DMS 273 treated with DMSO at 0.1 percent for 48 hours (cell line): ENCODE data around the gene DAP.

Experiments used
- DNase-seq: peaks from one replicate; lab custom pipeline; 2025; lab: John Stamatoyannopoulos, UW

Gene DAP

DNA sequence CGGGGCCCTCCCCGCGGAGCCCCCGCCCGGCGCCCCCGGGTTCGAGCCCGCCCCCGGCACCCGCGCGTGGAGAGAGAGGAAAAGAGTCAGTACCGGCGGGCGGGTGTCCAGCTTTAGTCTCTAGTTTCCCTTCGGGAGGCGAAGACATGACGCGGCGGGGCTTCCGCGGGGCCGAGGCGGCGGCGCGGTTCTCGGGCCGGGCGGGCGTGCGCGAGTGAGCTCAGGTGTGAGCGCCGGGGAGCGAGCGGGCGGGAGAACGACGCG lies 181 bp downstream of the DAP start:
- DNase-seq: no peak

DNA sequence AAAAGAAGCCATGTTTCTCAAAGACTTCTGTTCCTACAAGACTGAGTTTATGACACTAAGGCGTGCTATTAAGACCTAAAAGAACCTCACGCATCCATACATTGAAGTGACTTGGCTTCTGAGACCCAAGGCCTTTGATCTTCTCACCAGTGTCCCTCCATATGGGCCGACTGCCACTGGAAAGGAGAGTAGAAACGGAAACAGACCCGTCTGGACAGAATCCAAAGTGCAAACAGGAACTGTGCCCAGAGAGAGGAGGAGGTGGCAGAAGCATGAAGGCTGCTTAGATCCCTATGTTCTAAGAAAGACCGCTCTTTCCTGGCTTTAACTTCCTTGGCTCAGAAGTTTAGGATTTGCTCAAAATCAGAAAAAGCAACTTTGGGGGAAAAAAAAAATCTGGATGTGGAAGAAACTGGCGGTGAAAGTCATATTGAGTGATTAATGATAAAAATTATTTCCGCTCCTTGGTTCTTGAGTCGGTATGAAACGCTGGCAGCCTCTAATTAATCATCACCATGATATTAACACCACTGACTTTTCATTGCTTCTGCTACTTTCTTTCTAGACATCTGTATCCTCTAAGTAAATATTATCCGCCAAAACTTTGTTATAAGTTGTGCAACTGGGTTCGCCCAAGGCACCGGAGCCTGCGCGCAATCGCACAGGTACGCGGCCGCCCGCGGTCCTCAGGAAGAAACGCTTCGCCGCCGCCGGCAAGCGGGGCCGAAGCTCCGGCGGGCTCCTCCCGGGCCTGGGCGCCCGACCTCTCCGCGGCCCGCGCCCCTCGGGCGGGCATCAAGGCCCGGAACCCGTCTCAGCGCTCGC lies 726 bp downstream of the DAP start:
- DNase-seq: peak; percentile 75

DNA sequence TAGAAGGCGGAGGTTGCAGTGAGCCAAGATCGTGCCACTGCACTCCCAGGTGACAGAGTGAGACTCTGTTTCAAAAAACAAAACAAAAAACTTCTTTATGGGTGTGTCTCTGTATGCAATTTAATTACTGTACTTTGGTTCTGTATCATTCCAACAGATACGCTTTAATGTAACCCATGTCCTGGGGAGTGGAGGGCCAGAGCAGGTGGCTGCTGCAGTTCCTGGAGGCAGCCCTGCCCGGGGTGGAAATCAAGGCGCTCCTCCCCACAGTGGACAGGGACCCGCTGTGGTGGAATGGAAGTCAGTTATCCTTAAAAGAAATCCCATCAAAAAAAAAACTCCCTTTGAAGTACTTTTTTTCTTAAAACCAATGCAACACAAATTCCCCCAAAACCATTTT lies 1.9 kb downstream of the DAP start:
- no peak for DNase-seq

DNA sequence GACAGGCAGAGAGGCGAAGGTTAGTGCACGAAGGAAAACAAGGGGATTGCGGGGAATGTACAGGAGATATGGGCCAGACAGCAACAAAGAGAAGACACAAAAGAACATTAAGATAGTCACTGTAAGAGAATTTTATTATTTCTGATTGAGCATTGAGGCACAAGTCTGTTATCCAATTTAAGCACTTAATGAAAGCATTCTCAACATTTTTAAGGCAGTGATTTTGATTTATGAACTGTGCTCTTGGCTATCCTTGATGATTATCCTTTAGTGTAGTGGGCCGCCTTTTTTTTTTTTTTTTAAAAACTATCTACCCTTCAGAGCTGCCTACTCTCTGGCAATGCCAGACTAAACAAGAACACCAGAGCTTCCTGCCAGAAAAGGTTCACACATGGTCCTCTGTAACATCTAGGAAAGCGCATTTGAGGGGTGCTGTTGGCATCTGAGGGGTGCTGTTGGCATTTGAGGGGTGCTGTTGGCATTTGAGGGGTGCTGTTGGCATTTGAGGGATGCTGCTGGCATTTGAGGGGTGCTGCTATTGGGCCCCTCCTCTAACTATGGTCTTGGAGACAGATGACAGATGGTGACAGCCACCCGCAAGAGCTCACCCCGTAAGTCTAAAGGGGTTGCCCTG lies 3.0 kb downstream of the DAP start:
- no peak for DNase-seq

DNA sequence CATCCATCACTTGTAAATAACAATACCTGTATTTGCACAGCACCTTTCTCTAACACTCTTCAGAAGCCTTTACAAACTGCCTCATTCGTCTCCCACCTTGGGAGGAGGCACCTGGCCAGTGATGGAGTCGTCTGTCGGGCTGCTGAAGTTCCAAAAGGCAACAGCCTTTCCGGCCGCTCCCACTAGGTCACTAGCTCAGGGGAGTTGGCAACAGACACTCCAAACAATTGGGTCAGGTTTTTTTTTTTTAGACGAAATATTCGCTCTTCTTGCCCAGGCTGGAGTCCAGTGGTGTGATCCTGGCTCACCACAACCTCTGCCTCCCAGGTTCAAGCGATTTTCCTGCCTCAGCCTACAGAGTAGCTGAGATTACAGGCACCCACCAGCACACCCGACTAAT lies 4.0 kb downstream of the DAP start:
- no peak for DNase-seq

DNA sequence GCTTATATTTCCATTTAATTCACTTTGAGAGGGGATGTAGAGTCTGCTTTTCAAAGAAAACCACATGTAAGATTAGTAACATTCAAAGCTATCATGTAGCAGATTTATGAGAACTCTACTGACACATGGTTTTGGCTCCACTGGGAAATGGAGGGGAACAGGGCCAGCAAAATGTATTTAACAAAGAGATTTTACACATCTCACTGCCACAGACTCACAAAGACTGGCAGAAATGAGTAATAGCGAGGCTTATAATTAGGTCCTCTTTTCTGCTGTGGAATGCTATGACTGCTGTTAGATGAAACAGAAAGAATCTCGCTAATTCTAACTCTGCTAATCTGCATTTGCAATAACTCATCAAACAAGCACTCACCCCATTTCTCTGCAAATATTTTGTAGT lies 4.5 kb downstream of the DAP start:
- DNase-seq: no peak

DNA sequence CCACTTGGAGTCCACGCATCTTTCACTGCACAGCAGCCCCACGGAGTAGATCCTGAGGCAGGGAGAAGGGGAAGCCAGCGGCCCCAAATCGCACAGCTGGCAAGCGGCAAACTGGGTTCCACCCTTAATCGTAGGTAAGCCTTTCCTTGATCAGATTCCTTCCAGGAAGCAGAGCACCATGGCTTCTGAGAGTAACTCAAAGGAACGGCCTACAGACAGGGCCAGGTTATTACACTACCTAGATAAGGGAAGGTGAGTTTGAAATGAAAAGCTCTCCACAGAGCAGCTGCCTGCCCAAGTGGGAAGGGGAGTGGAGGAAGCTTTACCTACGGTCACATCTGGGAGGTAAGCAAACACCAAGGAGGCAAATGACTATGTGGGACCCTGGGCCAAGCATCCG lies 7.9 kb downstream of the DAP start:
- no peak for DNase-seq

DNA sequence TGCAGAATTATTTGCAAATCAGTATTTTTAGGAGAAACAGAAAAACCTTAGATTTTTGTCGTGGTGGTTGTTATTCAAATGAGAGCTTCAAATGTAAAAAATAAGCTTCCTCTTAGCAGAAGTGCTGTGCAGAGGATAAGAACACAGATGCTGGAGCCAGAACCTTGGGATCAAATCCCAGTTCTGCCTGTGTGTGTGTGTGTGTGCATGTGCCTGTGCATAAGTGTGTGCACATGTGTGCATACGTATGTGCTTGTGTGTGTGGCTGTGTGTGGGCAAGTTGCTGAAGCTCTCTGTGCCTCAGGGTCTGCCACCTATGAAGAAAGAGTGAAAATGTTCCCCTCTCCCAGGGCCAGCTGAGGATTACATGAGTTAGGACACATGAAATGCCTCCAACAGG lies 8.6 kb downstream of the DAP start:
- DNase-seq: no peak

DNA sequence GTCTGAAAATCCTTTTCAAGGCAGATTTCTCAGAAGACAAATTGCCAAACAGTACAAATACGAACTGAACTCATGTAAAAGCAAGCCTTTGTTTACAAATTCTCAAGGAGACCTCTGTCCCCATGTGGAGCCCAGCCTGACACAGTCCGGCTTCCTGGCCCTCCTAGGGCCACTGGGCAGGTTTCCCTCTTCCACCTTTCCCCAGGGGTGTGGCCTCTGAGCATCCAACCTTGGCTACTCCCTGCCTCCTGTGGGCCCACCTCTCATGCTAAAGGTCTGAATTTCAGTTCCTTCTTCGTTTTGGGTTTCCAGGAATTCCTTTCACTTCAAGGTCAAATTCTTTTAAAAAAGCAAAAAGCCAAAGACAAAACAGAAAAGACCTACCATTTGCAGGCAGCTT lies 10.1 kb downstream of the DAP start:
- no peak for DNase-seq

DNA sequence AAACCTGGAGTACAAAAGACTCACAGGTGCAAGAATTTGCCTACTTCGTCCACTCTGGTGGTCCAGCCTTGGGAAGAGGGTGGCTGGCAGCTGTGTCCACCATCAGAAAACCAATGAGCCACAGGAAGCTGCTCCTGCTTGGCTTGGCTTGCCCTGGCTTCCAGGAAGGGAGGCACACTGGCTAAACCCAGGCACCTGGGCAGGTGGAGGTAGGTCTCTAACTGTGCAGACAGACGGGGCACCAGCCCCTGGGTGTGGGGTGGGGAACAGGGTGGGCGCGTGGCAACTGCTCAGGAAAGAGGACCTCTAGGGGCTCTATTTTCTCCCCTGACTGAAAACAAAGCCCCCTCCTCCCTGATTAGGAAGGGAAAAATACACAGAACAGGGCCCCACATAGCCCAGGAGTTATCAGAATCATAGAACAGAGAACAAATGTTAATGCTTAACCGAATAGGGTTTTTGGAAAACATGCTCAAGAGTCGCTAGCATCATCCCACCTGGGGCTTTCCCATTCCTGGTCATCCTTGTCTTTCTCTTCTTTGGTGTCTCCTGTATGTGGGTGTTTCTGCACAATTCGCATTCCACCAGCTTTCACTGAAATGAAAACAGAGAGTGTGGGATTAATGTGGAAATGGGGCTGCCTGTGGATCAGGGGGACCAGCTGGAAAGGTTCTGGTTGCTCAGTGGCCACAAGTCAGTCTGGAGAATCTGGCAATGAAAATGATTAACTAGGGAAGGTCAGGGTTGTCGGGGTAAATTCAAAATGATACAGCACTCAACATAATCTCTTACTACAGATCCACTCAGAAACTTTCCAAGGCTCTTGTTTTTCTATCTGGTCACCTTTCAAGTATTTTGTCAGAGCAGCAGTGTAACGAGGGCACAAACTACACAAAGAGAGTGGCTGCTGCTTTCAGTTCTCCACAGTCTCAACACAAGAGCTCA lies 13.1 kb downstream of the DAP start:
- DNase-seq: no peak

DNA sequence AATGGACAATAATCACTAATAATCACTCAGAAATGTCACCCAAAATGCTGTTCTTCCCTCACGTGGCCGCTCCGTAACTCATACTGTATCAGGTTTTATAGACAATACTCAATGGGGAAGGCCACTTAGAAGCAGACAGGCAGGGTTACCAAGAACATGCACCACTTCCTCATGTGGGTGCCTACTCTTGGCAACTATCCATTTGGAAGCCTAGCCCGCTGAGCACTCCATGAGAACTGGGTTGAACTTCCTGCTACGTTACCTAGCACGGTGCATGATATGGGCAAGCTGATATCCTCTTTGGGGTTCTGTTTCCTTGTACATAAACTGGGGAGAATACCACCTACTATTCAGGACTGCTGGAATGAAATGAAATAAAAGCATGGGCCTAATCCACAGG lies 14.3 kb downstream of the DAP start:
- DNase-seq: no peak

DNA sequence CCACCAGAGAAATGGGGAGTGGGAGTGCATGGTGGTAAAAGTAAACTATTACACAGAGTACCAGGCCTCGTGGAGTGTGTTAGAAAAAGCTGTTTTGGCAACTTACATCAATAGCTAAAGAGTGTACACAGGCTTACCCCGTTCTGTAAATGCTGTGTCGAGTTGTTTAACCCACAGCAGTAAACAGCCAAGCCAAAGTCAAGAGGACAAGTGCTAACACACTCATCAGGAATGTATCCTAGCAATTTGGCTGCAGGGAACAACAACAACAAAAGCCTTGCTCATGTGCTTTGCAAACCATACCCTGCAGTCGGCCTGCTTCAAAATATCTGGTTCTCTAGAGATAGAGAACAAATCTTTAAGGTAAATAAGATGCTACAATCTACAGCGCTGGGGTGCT lies 15.9 kb downstream of the DAP start:
- DNase-seq: no peak

DNA sequence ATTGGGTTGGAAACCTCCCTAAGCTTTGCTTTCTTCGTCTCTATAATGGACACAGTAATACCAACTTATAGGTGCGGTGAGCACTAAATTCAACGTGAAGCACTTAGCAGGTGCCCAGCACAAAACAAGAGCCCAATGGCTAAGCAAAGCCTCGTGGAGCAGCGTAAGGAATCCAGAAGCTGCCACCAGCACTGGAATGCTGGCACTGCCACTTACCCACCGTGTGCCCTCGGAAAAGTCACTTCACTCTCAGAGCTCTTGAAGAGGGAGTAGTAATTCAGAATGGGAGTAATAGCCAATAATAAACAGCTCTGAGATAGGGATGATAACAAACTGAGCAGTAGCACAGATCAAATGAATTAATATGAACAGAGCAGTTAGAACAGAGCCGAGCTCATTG lies 16.4 kb downstream of the DAP start:
- DNase-seq: no peak

DNA sequence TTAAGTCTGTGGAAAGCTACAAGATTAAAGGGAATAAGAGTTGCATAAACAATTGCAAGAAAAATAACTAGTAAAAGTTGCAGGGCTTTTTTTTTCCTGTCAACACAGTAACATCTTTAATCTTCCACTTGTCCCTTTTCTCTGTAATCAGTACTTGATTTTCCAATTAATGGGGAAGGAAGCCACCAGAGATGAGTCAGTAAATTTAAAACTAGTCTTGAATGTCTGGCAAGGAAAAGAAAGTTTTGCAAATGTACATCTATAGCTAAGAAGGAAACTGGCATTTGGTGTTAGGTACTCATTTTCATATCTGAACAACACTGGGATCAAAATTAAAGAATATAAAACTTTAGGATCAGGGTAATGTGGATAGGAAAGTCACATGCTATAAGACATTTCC lies 17.1 kb downstream of the DAP start:
- no peak for DNase-seq

DNA sequence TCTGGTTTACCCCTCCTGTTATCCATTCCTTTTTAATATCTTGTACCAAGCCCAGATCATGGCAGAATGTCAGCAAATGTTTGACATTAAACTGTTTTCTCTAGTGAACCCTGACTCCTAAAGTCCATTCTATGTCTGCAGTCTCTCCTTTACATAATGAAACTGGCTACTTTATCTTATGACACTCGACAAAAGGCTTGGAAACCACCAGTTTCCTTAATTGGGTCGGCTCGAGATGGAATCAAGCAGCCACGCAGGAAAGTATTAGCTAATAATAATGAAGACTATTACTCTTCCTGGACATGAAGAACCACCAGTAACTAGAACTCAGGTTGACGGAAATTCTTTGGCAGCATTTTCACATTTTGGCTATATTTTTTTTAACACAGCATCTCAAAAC lies 17.5 kb downstream of the DAP start:
- DNase-seq: no peak

DNA sequence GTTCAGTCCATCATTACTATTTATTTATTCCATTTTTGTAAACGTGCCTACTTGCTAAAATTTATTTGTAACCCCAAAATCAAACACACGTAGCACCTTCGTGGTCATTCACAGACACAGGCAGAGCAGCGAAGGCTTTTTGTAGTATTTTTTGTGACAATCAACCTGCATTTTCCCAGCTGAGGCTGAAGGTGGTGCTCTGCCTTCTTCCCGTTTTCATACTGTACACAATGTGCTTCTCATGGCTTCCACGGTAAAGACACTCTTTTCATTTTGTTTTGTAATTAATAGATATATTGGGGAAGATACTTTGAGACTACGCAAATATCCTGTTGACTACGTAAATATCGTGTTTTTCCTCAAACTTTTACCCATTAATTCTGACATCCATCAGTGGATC lies 19.4 kb downstream of the DAP start:
- DNase-seq: no peak

DNA sequence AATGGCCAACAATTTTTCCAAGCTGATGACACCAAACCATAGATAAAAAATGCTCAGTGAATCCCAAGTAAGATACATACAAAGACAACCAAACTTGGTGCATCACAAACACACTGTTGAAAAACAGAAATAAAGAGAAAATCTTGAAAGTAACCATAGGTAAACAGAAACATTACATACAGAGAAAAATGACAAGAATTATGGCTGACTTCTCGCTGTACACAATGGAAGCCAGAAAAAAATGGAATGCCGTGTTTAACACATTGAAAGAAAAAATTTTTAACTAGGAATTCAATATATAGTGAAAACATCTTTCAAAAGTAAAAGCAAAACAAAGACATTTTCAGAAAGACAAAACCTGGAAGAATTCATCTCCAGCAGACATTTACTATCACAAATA lies 20.6 kb downstream of the DAP start:
- no peak for DNase-seq

DNA sequence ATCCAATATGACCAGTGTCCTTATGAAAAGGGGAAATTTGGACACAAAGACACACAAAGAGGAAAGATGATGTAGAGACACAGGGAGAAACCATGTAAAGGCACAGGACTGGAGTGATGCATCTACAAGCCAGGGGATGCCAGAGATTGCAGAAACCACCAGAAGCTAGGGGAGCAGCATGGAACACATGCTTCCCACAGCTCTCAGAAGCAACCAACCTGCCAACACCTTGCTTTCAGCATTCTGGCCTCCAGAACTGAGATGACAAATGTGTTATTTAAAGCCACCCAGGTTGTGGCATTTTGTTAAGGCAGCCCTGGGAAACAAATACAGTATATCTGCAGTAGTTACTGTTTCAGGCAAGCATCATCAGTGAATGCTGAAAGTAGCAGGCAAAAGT lies 23.2 kb downstream of the DAP start:
- DNase-seq: no peak

DNA sequence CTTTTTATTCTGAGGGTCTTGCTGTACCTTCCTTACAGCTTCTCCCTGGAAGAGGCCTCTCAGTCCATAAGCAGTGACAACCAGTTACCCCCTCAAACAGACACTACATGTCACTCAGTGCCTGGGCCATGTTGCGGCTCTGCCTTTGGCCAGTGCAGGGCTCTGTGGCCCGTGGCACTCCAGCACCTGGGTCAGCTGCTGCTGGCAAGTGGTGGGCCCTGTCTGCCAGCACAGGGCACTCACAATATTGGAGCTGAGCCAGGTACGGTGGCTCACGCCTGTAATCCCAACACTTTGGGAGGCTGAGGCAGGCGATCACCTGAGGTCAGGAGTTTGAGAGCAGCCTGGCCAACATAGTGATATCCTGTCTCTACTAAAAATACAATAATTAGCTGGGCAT lies 24.2 kb downstream of the DAP start:
- DNase-seq: no peak

DNA sequence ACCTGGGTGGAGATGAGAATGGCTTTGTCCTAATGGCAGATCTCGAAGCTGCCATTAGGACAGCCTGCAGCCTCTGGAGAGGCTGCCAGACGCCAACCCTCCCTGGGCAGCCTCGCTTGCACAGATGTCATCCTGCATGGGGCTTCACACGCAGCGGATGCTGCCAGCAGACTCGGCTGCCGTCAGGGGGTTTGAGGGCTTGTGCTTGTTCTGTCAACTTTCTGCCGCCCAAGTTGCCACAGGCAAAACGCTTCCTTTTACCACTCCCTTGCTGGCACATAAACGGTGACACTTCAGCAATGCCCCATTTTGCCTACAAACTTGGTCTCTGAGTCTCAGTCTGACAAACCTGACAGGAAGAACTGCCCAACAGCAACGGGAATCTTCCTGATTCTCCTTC lies 24.7 kb downstream of the DAP start:
- DNase-seq: peak; percentile 6

DNA sequence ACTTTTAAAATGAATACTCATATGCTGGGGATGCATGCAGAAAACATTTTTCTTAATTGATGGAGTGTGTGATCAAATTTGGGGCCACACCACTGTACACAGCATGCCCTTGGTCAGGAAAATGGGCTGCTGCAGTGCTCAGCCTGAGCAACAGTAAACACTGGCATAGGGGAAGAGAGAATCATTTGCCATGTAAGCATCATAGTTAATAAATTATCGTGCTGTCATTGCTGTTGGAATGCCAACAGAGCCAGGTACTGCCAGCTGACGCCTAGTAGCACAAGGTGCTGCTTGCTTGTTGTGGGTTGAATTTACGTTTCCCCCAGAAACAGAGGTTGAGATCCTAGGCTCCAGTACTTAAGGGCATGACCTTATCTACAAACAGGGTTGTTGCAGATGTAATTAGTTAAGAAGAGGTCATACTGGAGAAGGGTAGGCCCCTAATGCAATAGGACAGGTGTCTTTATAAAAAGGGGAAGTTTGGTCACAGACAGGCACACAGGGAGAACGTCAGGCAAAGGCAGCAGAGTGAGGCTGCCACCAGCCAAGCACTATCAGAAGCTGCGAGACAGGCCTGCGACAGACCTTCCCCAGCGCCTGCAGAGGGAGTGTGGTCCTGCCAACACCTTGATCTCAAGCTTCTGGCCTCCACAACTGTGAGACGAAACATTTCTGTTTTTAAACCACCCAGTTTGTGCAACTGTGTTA lies 25.3 kb downstream of the DAP start:
- DNase-seq: no peak

DNA sequence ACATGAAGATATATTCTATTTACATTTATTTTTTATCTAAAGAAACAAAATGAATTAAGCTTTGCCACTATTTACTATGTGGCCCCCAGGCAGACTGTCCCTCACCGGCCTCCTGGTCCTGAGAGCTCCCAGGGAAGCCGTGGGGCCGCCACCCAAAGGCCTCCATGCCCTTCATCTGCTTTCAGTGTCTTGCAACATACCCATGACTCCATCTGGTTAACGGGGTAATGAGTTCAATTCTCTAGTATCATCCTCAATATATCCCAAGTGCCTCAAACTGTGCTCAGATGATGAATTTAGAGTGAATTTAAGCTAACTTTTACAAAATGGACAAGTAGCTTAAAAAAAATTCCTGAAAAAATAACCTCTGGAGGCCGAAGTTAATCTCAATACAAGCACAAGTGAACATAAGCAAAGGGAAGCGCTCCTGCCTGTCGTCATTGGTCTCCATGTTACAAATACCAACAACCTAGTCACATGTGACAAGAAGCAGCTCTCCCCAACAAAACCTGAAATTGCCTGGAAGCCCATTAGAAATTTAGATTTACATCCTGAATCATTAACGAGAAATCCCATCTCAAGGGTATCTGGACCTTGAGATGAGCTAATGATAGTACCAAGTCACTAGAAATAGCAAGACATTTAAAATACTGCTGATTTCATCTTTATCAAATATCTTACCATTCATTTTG lies 26.1 kb downstream of the DAP start:
- DNase-seq: no peak
